ENCODE results near the gene FUBP1. TPM values are rescaled to one million over a fixed set of nuclear protein-coding genes. Genes with fewer than 3 reads are reported as not detected.

The FUBP1 gene
- total RNA-seq, 6 experiments from 2014 or later: 94.7 to 125 (median 119) TPM

DNA sequence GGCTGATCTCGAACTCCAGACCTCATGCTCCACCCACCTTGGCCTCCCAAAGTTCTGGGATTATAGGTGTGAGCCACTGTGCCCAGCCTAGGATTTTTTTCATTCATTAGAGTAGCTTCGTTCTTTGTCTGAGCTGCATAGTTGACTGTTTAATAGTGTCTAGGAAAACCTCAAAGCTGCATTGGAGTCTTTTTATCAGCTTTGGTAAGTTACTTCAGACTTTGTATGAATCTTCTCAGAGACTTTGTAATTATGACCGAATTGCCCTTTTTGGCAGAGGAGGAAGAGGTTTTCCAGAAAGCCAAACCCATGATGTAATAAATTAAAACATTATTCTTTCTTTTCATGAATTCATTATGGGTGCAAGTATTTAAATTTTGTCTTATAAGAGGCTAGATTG lies 31.0 kb upstream of the FUBP1 start:
- H3K4me1 Mint-ChIP-seq (ENCODE audit: low read depth): peaks cover 48% of the 10 kb centered on the region
- no peak for DNase-seq
- peak overlapping the region; percentile 64 for H3K27ac Mint-ChIP-seq
- H3K9me3 Mint-ChIP-seq: peaks cover 6% of the 10 kb centered on the region; the same call in 1 of the 2 replicates
- peak overlapping the region; percentile 78 for H3K4me3 Mint-ChIP-seq
- TF ChIP-seq, protein P1, sequence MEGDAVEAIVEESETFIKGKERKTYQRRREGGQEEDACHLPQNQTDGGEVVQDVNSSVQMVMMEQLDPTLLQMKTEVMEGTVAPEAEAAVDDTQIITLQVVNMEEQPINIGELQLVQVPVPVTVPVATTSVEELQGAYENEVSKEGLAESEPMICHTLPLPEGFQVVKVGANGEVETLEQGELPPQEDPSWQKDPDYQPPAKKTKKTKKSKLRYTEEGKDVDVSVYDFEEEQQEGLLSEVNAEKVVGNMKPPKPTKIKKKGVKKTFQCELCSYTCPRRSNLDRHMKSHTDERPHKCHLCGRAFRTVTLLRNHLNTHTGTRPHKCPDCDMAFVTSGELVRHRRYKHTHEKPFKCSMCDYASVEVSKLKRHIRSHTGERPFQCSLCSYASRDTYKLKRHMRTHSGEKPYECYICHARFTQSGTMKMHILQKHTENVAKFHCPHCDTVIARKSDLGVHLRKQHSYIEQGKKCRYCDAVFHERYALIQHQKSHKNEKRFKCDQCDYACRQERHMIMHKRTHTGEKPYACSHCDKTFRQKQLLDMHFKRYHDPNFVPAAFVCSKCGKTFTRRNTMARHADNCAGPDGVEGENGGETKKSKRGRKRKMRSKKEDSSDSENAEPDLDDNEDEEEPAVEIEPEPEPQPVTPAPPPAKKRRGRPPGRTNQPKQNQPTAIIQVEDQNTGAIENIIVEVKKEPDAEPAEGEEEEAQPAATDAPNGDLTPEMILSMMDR (IDR thresholded peaks at IDR 0.05): no peak
- peaks cover 67% of the 10 kb centered on the region for H3K36me3 Mint-ChIP-seq (ENCODE audit: low read depth)
- peaks cover 2% of the 10 kb centered on the region; the same call in 1 of the 2 replicates for H3K27me3 Mint-ChIP-seq (ENCODE audit: insufficient read depth)

DNA sequence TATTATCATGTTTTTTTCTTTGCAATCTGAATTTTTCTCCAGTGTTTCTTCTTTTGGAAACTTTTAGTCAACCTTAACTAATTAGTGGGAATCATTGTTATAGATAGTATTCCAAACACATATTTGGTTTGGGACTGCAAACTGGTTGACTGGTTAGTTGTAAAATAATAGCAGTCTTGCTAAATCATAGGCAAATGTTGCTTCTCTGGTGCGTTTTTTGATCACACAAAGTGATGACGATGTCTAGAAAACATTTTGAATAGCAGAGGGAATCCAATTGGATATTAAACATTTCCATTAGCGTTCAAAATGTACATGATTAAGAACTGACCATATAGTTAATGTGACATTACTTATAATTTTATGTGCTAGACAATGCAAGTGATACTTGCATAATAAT lies 30.4 kb upstream of the FUBP1 start:
- peaks cover 6% of the 10 kb centered on the region for H3K27me3 Mint-ChIP-seq (ENCODE audit: insufficient read depth)
- peak overlapping the region; percentile 64; the same call in 1 of the 2 replicates for H3K27ac Mint-ChIP-seq
- TF ChIP-seq, protein P1 (IDR thresholded peaks at IDR 0.05): no peak
- no peak for DNase-seq
- peaks cover 6% of the 10 kb centered on the region; the same call in 1 of the 2 replicates for H3K9me3 Mint-ChIP-seq
- peak overlapping the region; percentile 78 for H3K4me3 Mint-ChIP-seq
- peaks cover 63% of the 10 kb centered on the region for H3K36me3 Mint-ChIP-seq (ENCODE audit: low read depth)
- peaks cover 46% of the 10 kb centered on the region for H3K4me1 Mint-ChIP-seq (ENCODE audit: low read depth)

DNA sequence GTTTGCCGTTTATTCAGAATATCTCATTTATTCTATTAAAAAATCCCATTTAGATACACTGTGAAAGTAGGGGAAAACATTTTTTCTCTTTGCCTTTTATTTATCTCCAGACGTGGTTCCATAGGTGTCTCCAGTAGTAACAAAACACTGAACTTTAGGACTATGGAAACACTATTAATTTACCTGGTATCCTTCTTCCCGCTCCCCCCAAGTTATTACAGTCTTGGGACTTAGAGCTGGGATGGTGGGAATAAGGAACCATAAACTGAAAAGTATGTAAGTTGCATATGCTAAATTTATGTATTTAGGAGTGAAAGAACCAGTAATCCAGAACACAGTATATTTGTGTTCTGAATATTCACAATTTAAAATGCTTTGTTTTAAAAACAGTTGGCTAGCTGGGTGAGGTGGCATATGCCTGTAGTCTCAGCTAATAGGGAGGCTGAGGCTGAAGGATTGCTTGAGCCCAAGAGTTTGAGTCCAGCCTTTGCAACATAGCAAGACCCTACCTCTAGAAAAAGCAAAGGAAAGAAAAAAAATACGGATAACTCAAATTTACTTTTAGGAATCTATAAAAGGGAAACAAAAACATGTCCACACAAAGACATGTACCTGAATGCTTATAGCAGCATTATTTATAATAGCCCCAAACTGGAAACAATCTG lies 28.9 kb upstream of the FUBP1 start:
- Mint-ChIP-seq H3K27ac (peak overlapping the region; percentile 42), H3K9me3 (peaks cover 6% of the 10 kb centered on the region; the same call in 1 of the 2 replicates), H3K36me3 (ENCODE audit: low read depth) (peaks cover 54% of the 10 kb centered on the region), H3K27me3 (ENCODE audit: insufficient read depth) (peaks cover 4% of the 10 kb centered on the region), H3K4me3 (peak overlapping the region; percentile 93), H3K4me1 (ENCODE audit: low read depth) (peaks cover 49% of the 10 kb centered on the region)
- TF ChIP-seq, protein P1 (IDR thresholded peaks at IDR 0.05): no peak
- DNase-seq: no peak

DNA sequence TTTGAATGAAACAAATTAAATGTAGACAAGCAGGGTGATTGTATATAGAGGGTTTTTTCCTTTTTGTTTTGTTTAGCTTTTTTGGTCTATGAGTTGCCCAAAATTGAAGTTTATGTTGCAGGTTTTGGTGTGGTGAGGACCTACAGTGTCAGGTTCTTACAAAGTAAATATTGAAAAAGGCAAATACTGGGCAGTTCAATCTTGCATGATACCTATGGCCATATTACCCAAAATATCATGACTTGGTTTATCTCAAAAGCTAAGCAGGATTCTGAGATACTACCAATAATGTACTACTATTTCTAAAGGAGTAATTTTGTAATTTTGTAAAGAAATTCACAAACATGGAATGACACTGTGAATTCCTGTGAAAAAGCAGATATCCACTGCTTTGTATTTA lies 27.6 kb upstream of the FUBP1 start:
- peaks cover 50% of the 10 kb centered on the region for H3K36me3 Mint-ChIP-seq (ENCODE audit: low read depth)
- peak overlapping the region; percentile 93 for H3K4me3 Mint-ChIP-seq
- peaks cover 58% of the 10 kb centered on the region for H3K4me1 Mint-ChIP-seq (ENCODE audit: low read depth)
- H3K27ac Mint-ChIP-seq: peak overlapping the region; percentile 99
- TF ChIP-seq, protein P1 (IDR thresholded peaks at IDR 0.05): no peak
- H3K9me3 Mint-ChIP-seq: peaks cover 6% of the 10 kb centered on the region; the same call in 1 of the 2 replicates
- no peak for DNase-seq
- H3K27me3 Mint-ChIP-seq (ENCODE audit: insufficient read depth): peaks cover 4% of the 10 kb centered on the region

DNA sequence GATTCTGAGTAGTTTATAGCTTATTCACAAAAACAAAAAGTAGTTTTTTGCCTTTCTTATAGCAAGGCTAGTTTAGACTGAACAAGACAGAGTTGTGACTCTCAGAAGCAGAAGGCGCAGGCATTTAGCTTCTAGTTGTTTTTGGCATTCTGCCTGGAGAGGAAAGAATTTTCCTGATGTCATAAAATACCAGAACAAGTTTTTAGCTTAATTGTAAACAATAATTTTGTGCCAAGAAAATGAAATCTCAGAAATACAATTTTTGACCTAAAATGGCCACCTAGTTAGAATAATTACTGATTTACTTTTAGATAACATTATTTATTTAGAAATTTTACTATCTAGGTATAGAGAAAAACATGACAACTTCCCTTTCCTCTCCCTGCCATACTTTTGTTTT lies 26.9 kb upstream of the FUBP1 start:
- Mint-ChIP-seq H3K27me3 (ENCODE audit: insufficient read depth) (peaks cover 4% of the 10 kb centered on the region), H3K36me3 (ENCODE audit: low read depth) (peaks cover 46% of the 10 kb centered on the region), H3K4me3 (peak overlapping the region; percentile 93), H3K9me3 (peaks cover 6% of the 10 kb centered on the region; the same call in 1 of the 2 replicates), H3K27ac (peak overlapping the region; percentile 99), H3K4me1 (ENCODE audit: low read depth) (peaks cover 53% of the 10 kb centered on the region)
- peak; percentile 86 for DNase-seq
- TF ChIP-seq, protein P1 (IDR thresholded peaks at IDR 0.05): no peak

Data from HFFc6 (cell line).